ENCODE results near the gene NLRP1. TPM values are rescaled to one million over a fixed set of nuclear protein-coding genes. Genes with fewer than 3 reads are reported as not detected.

The NLRP1 gene
- total RNA-seq, 1 donor: 41.3 TPM

DNA sequence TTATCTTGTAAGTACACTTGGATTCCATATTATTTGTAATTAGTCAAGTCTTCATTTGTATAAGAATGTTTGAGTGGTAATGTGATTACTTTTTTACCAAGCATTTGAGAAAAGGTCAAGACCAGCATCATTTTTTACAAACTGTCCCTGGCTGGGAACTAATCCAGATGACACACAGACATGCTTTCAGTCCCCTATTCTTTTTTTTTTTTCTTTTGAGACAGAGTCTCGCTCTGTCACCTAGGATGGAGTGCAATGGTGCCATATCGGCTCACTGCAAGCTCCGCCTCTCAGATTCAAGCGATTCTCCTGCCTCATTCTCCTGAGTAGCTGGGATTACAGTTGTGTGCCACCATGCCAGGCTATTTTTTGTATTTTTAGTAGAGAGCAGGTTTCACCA lies 102.9 kb downstream of the NLRP1 start:
- H3K4me3 ChIP-seq (ENCODE audit: insufficient read depth, low read length): no peak overlapping the region
- no peaks in the 10 kb centered on the region for H3K27me3 ChIP-seq (ENCODE audit: insufficient read depth, low read length)
- H2AFZ ChIP-seq (ENCODE audit: low read length): no peak overlapping the region
- H3K9me3 ChIP-seq (ENCODE audit: low read depth, low read length): no peaks in the 10 kb centered on the region
- no peaks in the 10 kb centered on the region for H4K20me1 ChIP-seq (ENCODE audit: insufficient read depth, low read length)
- H3K79me2 ChIP-seq (ENCODE audit: insufficient read depth, low read length): peaks cover 78% of the 10 kb centered on the region
- H3K36me3 ChIP-seq (ENCODE audit: insufficient read depth, low read length): peaks cover 84% of the 10 kb centered on the region
- DNase-seq (ENCODE audit: insufficient read length, low spot score, missing footprints): no peak
- TF ChIP-seq, protein P1, sequence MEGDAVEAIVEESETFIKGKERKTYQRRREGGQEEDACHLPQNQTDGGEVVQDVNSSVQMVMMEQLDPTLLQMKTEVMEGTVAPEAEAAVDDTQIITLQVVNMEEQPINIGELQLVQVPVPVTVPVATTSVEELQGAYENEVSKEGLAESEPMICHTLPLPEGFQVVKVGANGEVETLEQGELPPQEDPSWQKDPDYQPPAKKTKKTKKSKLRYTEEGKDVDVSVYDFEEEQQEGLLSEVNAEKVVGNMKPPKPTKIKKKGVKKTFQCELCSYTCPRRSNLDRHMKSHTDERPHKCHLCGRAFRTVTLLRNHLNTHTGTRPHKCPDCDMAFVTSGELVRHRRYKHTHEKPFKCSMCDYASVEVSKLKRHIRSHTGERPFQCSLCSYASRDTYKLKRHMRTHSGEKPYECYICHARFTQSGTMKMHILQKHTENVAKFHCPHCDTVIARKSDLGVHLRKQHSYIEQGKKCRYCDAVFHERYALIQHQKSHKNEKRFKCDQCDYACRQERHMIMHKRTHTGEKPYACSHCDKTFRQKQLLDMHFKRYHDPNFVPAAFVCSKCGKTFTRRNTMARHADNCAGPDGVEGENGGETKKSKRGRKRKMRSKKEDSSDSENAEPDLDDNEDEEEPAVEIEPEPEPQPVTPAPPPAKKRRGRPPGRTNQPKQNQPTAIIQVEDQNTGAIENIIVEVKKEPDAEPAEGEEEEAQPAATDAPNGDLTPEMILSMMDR (IDR thresholded peaks at IDR 0.05; ENCODE audit: extremely low read depth, low read depth, low read length): no peak
- H3K27ac ChIP-seq (ENCODE audit: low read depth, low read length): no peak overlapping the region
- H3K4me2 ChIP-seq (ENCODE audit: insufficient read depth, low read length): no peak overlapping the region
- H3K4me1 ChIP-seq (ENCODE audit: insufficient read depth, low read length): peaks cover 16% of the 10 kb centered on the region

DNA sequence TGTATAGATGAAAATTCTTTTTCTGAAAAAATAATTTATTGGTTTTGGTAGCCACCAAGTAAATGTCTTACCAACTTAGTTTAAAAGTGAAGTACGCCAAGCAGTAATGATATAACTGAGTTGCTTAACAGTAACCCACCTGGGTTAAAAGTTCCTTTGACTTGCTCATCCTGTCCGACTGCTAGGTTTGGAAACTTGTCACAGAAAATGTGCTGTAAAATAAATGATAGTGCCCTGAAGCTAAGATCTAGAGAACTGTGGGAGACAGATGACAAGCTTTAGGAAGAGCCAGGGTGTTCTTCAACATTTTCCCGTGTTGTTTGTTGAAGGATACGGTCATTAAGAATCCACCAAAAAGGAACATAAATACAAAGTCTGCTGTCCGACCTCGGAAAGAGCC lies 103.3 kb downstream of the NLRP1 start:
- Histone ChIP-seq H3K4me3 (ENCODE audit: insufficient read depth, low read length) (no peak overlapping the region), H3K4me1 (ENCODE audit: insufficient read depth, low read length) (peaks cover 16% of the 10 kb centered on the region), H3K79me2 (ENCODE audit: insufficient read depth, low read length) (peaks cover 78% of the 10 kb centered on the region), H3K9me3 (ENCODE audit: low read depth, low read length) (no peaks in the 10 kb centered on the region), H2AFZ (ENCODE audit: low read length) (no peak overlapping the region), H3K27me3 (ENCODE audit: insufficient read depth, low read length) (no peaks in the 10 kb centered on the region), H3K4me2 (ENCODE audit: insufficient read depth, low read length) (no peak overlapping the region), H3K27ac (ENCODE audit: low read depth, low read length) (no peak overlapping the region), H3K36me3 (ENCODE audit: insufficient read depth, low read length) (peaks cover 86% of the 10 kb centered on the region), H4K20me1 (ENCODE audit: insufficient read depth, low read length) (no peaks in the 10 kb centered on the region)
- TF ChIP-seq, protein P1 (IDR thresholded peaks at IDR 0.05; ENCODE audit: extremely low read depth, low read depth, low read length): no peak
- no peak for DNase-seq (ENCODE audit: insufficient read length, low spot score, missing footprints)

DNA sequence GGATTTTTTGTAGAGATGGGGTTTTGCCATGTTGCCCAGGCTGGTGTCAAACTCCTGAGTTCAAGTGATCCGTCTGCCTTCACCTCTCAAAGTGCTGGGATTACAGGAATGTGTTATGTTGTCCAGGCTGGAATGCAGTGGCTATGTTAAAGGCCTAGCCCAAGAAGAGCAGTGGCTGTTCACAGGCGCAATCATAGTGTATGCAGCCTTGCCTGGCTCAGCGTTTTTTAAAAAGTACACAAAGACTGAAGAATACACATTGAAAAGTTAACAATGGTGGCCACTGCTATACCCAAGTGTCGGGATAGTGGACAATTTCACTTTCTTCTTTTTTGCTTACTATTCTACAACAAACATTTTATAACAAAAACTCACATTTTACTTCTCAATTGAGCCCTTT lies 105.3 kb downstream of the NLRP1 start:
- Histone ChIP-seq H3K36me3 (ENCODE audit: insufficient read depth, low read length) (peaks cover 92% of the 10 kb centered on the region), H3K79me2 (ENCODE audit: insufficient read depth, low read length) (peaks cover 58% of the 10 kb centered on the region)

DNA sequence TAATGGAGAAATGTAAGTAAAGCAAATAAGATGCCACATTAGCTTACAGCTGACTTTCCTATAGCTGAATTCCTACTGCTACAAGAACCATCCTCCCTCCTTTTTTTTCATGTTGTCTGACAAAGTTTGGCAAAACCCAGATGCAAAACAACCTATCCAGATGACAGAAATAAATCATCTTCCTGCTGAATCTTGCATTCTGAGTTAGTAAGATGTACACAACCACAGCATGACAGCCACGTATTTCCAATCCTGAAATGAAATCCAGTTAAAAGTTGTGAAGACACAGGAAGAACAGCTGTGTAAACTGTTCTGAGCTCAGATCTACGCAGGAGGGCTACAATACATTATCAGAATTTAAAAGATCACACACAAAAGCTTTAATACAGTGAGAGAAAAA lies 110.4 kb downstream of the NLRP1 start:
- Histone ChIP-seq H3K4me1 (ENCODE audit: insufficient read depth, low read length) (no peaks in the 10 kb centered on the region), H3K36me3 (ENCODE audit: insufficient read depth, low read length) (peaks cover 53% of the 10 kb centered on the region), H3K4me3 (ENCODE audit: insufficient read depth, low read length) (no peak overlapping the region), H3K27ac (ENCODE audit: low read depth, low read length) (no peak overlapping the region), H3K79me2 (ENCODE audit: insufficient read depth, low read length) (peaks cover 16% of the 10 kb centered on the region), H2AFZ (ENCODE audit: low read length) (no peak overlapping the region), H4K20me1 (ENCODE audit: insufficient read depth, low read length) (no peaks in the 10 kb centered on the region), H3K27me3 (ENCODE audit: insufficient read depth, low read length) (no peaks in the 10 kb centered on the region), H3K9me3 (ENCODE audit: low read depth, low read length) (no peaks in the 10 kb centered on the region), H3K4me2 (ENCODE audit: insufficient read depth, low read length) (no peak overlapping the region)
- no peak for DNase-seq (ENCODE audit: insufficient read length, low spot score, missing footprints)
- TF ChIP-seq, protein P1 (IDR thresholded peaks at IDR 0.05; ENCODE audit: extremely low read depth, low read depth, low read length): no peak

More for the DNA sequence above, 105.3 kb downstream of the NLRP1 start:
- DNase-seq (ENCODE audit: insufficient read length, low spot score, missing footprints): no peak
- H3K9me3 ChIP-seq (ENCODE audit: low read depth, low read length): no peaks in the 10 kb centered on the region
- H3K27ac ChIP-seq (ENCODE audit: low read depth, low read length): no peak overlapping the region
- no peak overlapping the region for H3K4me2 ChIP-seq (ENCODE audit: insufficient read depth, low read length)
- no peak overlapping the region for H3K4me3 ChIP-seq (ENCODE audit: insufficient read depth, low read length)
- no peaks in the 10 kb centered on the region for H4K20me1 ChIP-seq (ENCODE audit: insufficient read depth, low read length)
- no peaks in the 10 kb centered on the region for H3K27me3 ChIP-seq (ENCODE audit: insufficient read depth, low read length)
- H2AFZ ChIP-seq (ENCODE audit: low read length): no peak overlapping the region
- TF ChIP-seq, protein P1 (IDR thresholded peaks at IDR 0.05; ENCODE audit: extremely low read depth, low read depth, low read length): no peak
- H3K4me1 ChIP-seq (ENCODE audit: insufficient read depth, low read length): peaks cover 3% of the 10 kb centered on the region

All from osteoblast (primary cell).